Stimulated activated CD4-positive, alpha-beta T cell treated with anti-CD3 and anti-CD28 coated beads, Interleukin-15, amount 100 ng/mL, for 1 hour (primary cell): ENCODE measurements around the gene LY6G5B.

ENCODE experiments used
- DNase-seq, 2 donors: peaks; one replicate each; pipeline ENCODE4 v3.0.0-alpha.2; 2020; ENCODE audit warnings: low read depth in 1 of 2, low spot score in 1 of 2

Gene LY6G5B

DNA sequence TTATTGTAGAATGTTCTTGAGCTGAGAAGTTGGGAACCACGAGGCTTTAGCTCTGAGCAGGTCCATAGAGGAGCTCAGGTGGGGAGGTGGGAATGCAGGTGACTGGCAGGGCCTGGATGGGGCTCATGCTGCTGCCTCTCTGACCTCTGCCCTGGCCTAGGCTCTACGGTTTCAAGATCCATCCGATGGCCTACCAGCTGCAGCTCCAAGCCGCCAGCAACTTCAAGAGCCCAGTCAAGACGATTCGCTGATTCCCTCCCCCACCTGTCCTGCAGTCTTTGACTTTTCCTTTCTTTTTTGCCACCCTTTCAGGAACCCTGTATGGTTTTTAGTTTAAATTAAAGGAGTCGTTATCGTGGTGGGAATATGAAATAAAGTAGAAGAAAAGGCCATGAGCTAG lies at the start of gene LY6G5B:
Gene LY6G5B, plus strand, starts transcription at position 301 of the 400 bp plus-strand sequence. CDS start 975 bp downstream, outside the sequence.
- no peak for DNase-seq

DNA sequence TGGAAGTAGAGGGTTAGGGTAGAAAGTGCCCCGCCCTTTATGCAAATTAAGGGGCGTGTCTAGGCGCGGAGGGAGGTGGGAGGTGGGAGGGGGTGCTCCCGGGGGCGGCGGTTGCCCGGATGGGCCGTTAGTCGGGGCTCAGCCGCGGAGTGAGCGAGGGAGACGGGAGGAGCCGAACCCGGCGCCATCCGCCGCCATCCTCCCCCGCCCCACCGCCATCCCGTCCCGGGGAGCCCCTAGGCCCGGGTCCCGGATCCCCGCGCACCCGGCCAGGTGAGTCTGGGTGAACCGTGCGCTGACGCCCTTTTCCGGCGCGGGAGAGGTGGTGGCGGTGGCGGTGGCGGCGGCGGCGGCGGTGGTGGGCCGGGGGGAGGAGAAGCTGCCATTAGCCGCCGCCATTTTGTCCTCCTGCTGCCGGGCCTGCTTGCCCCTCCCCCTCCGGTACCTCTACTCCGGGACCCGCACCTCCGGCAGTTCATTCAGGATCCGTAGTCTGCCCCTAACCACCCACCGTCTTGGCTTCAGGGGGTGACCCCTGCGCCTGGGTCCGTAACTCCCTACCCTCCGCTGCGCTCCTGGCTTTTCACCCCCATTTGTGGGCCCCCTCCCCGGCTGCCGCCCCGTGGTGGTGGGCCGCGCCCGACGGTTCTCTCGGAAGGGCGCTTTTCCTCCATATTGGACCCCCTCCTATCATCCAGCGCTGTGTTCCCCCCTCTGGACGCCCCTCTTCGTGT lies 49.0 kb upstream of the LY6G5B start, which contains the start of gene PRRC2A:
Gene PRRC2A, plus strand, starts transcription at position 130 of the 734 bp plus-strand sequence. CDS start 2,075 bp downstream, outside the sequence.
- DNase-seq: peak in 1 of 2 donors; percentile 90

- DNase-seq: no peak
Measured at GRCh38 chr6:31621320-31621939, 48.3 kb upstream of the LY6G5B start.

GRCh38 chr6:31621991-31622390 lies 47.8 kb upstream of the LY6G5B start:
- DNase-seq: no peak

- DNase-seq: no peak
Measured at GRCh38 chr6:31622684-31623091, 47.1 kb upstream of the LY6G5B start.

GRCh38 chr6:31624070-31624469 lies 45.7 kb upstream of the LY6G5B start:
- DNase-seq: no peak

DNA sequence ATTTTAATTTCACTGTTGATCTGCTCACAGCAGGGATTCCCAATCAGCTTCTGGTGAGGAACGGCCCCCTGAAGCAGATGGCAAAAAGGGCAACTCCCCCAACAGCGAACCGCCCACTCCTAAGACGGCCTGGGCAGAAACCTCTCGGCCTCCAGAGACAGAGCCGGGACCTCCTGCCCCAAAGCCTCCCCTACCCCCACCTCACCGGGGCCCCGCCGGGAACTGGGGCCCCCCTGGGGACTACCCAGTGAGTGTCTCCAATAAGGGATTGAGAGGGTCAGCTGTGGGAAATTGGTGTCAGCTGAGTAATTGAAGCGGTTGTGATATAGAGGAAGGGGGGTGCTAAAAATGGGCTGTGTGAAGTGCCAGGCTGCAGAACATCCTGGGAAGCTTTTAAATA lies 42.8 kb upstream of the LY6G5B start:
- DNase-seq: no peak

DNA sequence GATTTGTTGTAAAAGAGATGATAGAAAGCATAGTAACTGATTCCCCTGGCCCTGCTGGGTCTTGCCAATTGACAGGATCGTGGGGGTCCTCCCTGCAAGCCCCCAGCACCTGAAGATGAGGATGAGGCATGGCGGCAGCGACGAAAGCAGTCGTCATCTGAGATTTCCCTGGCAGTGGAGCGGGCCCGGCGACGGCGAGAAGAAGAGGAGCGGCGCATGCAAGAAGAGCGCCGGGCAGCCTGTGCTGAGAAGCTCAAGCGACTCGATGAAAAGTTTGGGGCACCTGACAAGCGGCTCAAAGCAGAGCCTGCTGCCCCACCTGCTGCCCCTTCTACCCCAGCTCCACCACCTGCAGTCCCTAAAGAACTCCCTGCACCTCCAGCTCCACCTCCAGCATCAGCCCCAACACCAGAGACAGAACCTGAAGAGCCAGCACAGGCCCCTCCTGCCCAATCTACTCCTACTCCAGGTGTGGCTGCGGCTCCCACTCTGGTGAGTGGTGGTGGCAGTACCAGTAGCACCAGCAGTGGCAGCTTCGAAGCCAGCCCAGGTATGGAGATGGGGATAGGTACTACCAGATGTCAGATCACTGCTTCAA lies 42.0 kb upstream of the LY6G5B start:
- DNase-seq: no peak

- no peak for DNase-seq
Measured at GRCh38 chr6:31629014-31629413, 40.8 kb upstream of the LY6G5B start.

DNA sequence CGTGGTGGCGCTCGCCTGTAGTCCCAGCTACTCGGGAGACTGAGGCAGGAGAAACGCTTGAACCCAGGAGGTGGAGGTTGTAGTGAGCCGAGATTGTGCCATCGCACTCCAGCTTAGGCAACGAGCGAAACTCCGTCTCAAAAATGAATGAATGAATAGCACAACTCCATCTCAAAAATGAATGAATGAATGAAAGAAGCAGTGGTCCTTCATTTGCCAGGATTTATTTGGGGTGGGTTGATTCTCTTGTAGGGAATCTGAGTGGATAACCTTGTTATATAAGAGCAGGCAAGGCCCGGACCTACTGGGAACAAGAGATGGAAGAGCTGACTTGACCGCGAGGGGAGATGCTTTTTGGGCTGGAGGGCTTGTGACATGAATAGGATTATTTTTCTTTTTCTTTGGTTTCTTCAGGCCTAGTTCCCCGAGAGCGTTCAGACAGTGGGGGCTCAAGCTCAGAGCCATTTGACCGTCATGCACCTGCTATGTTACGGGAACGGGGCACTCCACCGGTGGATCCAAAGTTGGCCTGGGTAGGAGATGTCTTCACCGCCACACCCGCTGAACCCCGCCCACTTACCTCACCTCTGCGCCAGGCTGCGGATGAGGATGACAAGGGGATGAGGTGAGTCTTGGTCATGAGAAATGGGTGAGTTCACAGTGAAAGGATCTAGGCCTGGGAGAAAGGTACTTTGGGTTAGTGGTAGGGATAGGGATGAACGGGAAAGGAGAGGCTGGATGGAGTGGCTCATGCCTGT lies 39.4 kb upstream of the LY6G5B start:
- no peak for DNase-seq

GRCh38 chr6:31631209-31631608 lies 38.6 kb upstream of the LY6G5B start:
- DNase-seq: no peak

GRCh38 chr6:31631681-31632278 lies 38.0 kb upstream of the LY6G5B start:
- no peak for DNase-seq

- DNase-seq: no peak
Measured at GRCh38 chr6:31632279-31632946, 37.4 kb upstream of the LY6G5B start.

DNA sequence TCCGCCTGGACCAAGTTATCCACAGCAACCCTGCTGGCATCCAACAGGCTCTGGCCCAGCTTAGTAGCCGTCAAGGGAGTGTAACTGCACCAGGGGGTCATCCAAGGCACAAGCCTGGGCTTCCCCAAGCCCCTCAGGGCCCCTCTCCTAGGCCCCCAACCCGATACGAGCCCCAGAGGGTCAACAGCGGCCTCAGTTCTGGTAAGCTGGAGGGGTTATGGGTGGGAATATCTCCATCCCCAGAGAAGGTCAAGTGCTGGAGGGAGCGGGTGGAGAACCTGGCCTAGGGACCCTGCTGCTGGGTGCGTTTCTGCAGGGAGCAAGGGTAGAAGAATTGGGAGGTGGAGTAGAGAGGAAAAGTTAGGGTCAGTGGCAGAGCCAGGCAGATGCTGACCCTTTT lies 36.3 kb upstream of the LY6G5B start:
- no peak for DNase-seq

GRCh38 chr6:31634131-31634530 lies 35.6 kb upstream of the LY6G5B start:
- DNase-seq: no peak

- DNase-seq: no peak
Measured at GRCh38 chr6:31634969-31635575, 34.7 kb upstream of the LY6G5B start.

GRCh38 chr6:31636698-31637596 lies 32.8 kb upstream of the LY6G5B start:
- DNase-seq: no peak

GRCh38 chr6:31639043-31639442 lies 30.7 kb upstream of the LY6G5B start:
- DNase-seq: no peak

DNA sequence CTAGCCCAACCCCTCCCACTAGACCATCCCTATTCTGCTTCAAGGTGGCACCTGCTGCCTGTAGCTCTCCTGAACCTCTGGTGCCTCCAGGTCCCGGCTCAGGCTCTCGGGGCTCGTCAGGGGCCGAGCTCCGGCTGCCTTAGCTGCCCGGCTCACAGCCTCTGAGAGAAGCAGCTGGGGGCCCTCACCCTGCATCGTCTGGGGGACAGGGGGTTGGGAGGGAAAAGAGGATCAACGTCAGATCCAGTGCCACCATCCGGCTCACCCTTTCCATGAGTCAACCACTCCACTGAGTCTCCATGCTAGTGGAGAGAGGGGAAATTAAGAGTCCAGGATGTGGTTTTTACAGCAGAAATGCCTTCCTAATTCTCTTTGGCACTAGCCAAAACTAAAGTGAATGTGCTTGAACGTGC lies 30.3 kb upstream of the LY6G5B start:
- DNase-seq: no peak
